HG02798 (cell line): Measurements from ENCODE around the gene TCF25.
A peak's percentile ranks its signal among the peaks of the same experiment; 100 is the strongest.

Experiments used
- ATAC-seq: cut with Tn5 transposase; IDR thresholded peaks from one replicate; pipeline ENCODE4 v1.9.1; 2021; ENCODE audit warnings: mild to moderate bottlenecking; ENCODE audit not compliant: unreplicated experiment, poor library complexity

TCF25 gene

DNA sequence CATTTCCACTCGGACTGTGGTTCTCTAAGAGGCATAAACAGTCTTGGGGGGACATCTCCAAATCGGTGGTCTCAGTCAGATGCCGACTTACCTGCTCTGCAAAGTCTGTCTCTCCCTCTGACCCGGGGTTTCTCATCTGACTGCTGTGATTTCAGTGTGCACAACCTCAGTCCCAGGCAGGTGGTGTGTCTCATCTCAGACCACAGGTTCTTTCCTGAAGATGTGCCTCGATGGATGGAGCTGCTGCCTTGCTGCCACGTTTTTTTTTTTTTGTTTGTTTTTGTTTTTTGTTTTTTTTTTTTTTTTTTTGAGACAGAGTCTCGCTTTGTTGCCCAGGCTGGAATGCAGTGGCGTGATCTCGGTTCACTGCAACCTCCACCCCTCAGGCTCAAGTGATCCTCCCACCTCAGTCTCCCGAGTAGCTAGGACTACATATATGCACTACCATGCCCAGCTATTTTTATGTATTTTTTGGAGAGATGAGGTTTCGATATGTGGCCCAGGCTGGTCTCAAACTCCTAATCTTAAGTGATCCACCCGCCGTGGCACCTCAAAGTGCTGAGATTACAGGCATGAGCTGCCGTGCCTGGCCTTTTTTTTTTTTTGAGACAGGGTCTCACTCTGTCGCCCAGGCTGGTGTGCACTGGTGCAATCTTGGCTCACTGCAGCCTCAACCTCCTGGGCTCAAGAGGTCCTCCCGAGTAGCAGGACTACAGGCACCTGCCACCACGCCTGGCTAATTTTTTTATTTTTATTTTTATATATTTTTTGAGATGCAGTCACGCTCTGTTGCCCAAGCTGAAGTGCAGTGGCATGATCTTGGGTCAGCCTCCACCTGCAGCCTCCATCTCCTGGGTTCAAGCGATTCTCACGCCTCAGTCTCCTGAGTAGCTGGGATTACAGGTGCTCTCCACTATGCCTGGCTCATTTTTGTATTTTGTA, 29.7 kb upstream of the TCF25 start:
- no peak for ATAC-seq

- ATAC-seq, result no peak
Measured at GRCh38 chr16:89844739-89845339, 28.6 kb upstream of the TCF25 start.

GRCh38 chr16:89845417-89845816, 28.0 kb upstream of the TCF25 start:
- ATAC-seq, result no peak

DNA sequence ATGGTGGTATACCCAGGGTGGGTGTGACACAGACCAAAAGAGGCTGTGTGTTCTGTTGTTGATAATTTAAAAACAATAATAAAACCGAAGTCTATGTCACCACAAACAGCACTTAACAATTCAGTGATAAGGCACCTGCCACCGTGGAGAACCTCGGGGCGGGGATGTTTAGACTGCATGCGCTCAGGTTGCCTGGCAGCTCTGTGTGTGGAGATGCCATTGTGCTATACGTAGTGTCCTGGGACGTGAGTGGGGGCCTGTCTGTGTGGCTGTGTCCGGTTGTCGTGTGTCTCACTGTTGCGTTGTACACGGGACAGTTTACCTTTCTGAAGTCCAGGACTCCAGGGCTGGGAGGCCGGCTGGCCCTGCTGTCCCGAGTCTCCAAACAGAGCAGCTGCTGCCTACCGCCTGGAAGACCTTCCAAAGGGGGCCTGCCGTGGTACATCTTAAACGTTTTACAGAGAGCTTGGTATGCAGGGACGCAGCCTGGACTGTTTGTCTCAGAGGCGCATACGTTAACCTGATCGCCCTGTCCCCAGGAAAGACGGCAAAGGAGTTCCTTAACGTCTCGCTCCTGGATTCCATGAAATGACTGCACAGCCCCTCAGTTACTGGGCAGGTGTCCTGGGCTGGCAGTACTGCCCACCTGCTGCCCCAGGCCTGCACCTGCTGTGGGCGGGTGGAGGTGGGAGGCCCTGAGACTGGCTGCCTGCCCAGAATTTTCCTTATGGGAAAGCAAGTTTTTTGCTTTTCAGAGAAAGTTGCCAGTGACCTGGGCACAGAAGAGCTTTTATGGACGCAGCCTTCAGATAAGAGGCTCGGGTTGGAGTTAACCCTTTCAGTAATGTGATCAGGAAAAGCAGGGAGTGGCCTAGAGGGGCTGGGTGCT, 26.1 kb upstream of the TCF25 start:
- ATAC-seq, result no peak

GRCh38 chr16:89847940-89848297, 25.5 kb upstream of the TCF25 start:
- ATAC-seq, result no peak

DNA sequence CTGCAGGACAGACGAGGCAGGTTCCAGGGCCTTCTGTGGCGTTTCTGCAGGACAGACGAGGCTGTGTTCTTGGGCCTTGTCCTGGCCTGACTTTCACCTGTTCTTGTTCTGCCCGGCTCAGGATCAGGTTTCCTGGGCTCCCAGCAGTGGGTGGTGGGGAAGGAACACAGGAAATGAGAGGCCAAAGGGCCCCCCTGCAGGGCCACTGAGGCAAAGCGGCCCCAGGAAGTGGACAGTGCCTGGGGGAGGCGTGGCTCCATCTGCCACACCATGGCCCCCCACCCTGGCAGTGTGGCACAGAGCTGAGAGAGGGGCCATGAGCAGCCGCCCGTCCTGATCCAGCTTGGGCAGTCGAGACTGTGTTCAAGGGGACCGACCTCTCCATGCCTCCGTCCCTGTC, 24.4 kb upstream of the TCF25 start:
- ATAC-seq, result no peak

GRCh38 chr16:89853306-89853993, 19.9 kb upstream of the TCF25 start:
- no peak for ATAC-seq

GRCh38 chr16:89855301-89855945, 18.0 kb upstream of the TCF25 start:
- no peak for ATAC-seq

GRCh38 chr16:89855986-89856385, 17.4 kb upstream of the TCF25 start:
- no peak for ATAC-seq

GRCh38 chr16:89858973-89859614, 14.3 kb upstream of the TCF25 start:
- ATAC-seq, result no peak

DNA sequence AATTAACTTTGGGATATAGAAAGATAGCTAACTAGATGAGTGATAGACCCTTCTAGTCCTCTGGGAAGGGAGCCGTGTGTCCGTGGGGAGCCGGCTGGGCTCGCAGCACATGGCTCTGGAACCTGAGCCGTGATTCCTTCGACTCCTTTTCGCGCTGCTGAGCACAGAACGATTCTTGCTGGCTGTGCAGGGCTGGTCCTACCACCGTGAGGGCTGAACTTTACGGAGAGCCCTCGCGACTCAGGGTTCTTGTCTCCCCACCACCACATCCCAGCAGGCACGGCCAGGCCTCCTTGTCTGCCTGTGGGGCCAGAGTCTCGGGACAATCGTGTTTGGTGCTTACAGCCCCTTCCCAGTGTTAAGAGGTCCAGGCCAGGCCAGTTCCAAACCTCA, 13.8 kb upstream of the TCF25 start:
- no peak for ATAC-seq

GRCh38 chr16:89860747-89861304, 12.6 kb upstream of the TCF25 start:
- ATAC-seq, result peak; percentile 50

DNA sequence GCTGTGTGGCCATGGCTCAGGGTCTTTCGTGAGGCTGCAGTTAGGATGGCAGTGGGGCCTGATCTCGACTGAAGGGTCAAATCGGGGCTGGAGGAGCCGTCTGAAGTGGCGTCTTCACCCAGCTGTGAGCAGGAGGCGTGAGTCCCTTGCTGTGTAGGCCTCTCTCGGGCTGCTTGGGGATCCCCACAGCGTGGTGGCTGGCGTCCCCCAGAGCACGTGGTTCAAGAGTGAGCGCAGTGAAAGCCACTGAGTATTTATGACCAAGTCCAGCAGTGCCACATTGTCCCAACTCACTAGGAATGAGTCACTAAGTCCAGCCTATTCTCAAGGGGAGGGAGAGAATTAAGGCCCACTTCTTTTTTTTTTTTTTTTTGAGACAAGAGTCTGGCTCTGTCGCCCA, 11.7 kb upstream of the TCF25 start:
- ATAC-seq, result peak; percentile 29

GRCh38 chr16:89862732-89863131, 10.7 kb upstream of the TCF25 start:
- ATAC-seq, result no peak

GRCh38 chr16:89863741-89864526, 9.5 kb upstream of the TCF25 start:
- ATAC-seq, result peak; percentile 62

GRCh38 chr16:89864527-89864820, 8.9 kb upstream of the TCF25 start:
- no peak for ATAC-seq

GRCh38 chr16:89867918-89868317, 5.5 kb upstream of the TCF25 start:
- ATAC-seq, result no peak

GRCh38 chr16:89869911-89870310, 3.5 kb upstream of the TCF25 start:
- no peak for ATAC-seq
